ENCODE data around the gene CDC42BPG.

DNA sequence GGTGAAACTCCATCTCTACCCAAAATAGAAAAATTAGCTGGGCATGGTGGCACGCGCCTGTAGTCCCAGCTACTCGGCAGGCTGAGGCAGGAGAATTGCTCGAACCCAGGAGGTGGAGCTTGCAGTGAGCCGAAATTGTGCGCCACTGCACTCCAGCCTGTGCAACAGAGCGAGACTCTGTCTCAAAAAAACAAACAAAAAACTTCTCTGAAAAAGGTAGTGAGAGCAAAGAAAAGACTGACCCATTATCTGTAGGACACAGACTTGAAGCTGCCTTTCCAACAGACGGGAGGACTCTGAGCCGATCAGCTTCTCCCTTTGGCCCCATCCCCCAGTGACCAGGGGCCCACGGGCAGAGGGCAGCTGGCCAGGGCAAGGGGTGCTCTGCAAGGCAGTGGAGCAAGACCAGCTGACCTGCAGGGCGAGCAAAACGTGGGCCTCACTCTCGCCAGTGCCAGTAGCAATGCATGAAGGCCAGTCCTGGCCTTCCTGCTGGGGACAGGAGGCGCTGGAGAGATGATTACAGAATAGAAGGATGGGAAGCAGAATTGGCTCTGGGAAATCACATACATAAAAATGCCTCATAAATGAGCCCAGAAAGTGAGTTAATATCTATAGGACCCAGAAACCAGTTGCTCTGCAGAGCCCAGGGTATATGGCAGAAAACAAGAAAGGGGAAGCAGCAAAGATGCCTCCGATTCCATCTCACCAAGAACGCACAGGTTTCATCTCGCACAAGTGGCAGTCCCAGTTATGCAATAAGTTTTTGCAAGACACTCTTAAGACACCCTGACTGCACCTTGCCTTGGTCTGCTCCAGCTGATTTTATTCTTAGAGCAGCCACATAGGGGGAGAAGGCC, 31.1 kb upstream of the CDC42BPG start:
- TF ChIP-seq, protein P1, sequence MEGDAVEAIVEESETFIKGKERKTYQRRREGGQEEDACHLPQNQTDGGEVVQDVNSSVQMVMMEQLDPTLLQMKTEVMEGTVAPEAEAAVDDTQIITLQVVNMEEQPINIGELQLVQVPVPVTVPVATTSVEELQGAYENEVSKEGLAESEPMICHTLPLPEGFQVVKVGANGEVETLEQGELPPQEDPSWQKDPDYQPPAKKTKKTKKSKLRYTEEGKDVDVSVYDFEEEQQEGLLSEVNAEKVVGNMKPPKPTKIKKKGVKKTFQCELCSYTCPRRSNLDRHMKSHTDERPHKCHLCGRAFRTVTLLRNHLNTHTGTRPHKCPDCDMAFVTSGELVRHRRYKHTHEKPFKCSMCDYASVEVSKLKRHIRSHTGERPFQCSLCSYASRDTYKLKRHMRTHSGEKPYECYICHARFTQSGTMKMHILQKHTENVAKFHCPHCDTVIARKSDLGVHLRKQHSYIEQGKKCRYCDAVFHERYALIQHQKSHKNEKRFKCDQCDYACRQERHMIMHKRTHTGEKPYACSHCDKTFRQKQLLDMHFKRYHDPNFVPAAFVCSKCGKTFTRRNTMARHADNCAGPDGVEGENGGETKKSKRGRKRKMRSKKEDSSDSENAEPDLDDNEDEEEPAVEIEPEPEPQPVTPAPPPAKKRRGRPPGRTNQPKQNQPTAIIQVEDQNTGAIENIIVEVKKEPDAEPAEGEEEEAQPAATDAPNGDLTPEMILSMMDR (IDR thresholded peaks at IDR 0.05) = peak; percentile 57
- TF ChIP-seq SIN3A (IDR thresholded peaks at IDR 0.05; ENCODE audit: borderline replicate concordance, insufficient read depth, low read depth, low read length) = no peak
- TF ChIP-seq TCF7L2 (IDR thresholded peaks at IDR 0.05; ENCODE audit: low read depth, low read length) = no peak
- TF ChIP-seq POLR2AphosphoS5 (IDR thresholded peaks at IDR 0.05; ENCODE audit: low read depth, low read length) = no peak
- TF ChIP-seq REST (IDR thresholded peaks at IDR 0.05; ENCODE audit: insufficient read depth in 1 of 2, low read depth in 2 of 2, low read length in 1 of 2) = no peak
